IMR-90 (cell line): Measurements from ENCODE around the gene SLC4A8. TPM values are rescaled to one million over a fixed set of nuclear protein-coding genes. Genes with fewer than 3 reads are reported as not detected.

Experiments
- ATAC-seq: fragments of 200-7000 bp; cut with Tn5 transposase; 2 replicates; pipeline ENCODE4 v1.9.1; 2020; ENCODE audit warnings: low read depth, mild to moderate bottlenecking, moderate library complexity
- BruUV-seq: library from RNA; stranded (reverse); fragments of 400-500 nt; replicated peaks from 2 replicates; lab custom pipeline; 2021; lab: Mats Ljungman, UMichigan
- CTCF ChIA-PET: fragments of 300-600 bp; formaldehyde crosslinking; extraction: SDS; loops from one replicate; lab custom pipeline; 2021; ENCODE audit warnings: antibody characterized with exemption; lab: Yijun Ruan, JAX
- POLR2A ChIA-PET: fragments of 300-600 bp; sonication (Branson Sonifier 250); formaldehyde crosslinking; loops from one replicate; lab custom pipeline; 2022; ENCODE audit warnings: antibody characterized with exemption; ENCODE audit not compliant: unreplicated experiment; lab: Charles Lee
- DNase-seq: peaks from one replicate; pipeline ENCODE4 v3.0.0; 2013
- H2AFZ ChIP-seq: replicated peaks from 2 replicates; pipeline ENCODE3; 2013; ENCODE audit warnings: low read length, mild to moderate bottlenecking; ENCODE audit not compliant: poor library complexity
- H2AK5ac ChIP-seq: 2 replicates; pipeline ENCODE4 v1.6.1; 2013; ENCODE audit warnings: low read depth, low read length, inconsistent platforms
- H2AK9ac ChIP-seq: replicated peaks from 2 replicates; pipeline ENCODE3; 2013; ENCODE audit warnings: mild to moderate bottlenecking, low read depth, low read length, moderate library complexity; ENCODE audit not compliant: poor library complexity
- H2BK120ac ChIP-seq: 2 replicates; pipeline ENCODE4 v1.6.1; 2013; ENCODE audit warnings: low read depth, low read length, inconsistent platforms
- H2BK15ac ChIP-seq: 3 replicates; pipeline ENCODE4 v1.6.1; 2013; ENCODE audit warnings: low read depth, low read length, inconsistent platforms
- H2BK20ac ChIP-seq: 2 replicates; pipeline ENCODE4 v1.6.1; 2013; ENCODE audit warnings: low read depth, mild to moderate bottlenecking, inconsistent platforms, low read length, moderate library complexity
- H2BK5ac ChIP-seq: 2 replicates; pipeline ENCODE4 v1.6.1; 2013; ENCODE audit warnings: mild to moderate bottlenecking, low read depth, low read length, inconsistent platforms; ENCODE audit not compliant: poor library complexity, severe bottlenecking
- H3K14ac ChIP-seq: replicated peaks from 2 replicates; pipeline ENCODE4 v1.6.1; 2013; ENCODE audit warnings: low read depth, low read length, inconsistent platforms
- H3K18ac ChIP-seq: 2 replicates; pipeline ENCODE4 v1.6.1; 2013; ENCODE audit warnings: low read depth, low read length, control low read depth
- H3K23ac ChIP-seq: 2 replicates; pipeline ENCODE4 v1.6.1; 2013; ENCODE audit warnings: low read depth, low read length, inconsistent platforms
- H3K27ac ChIP-seq: 2 replicates; pipeline ENCODE4 v1.5.1; 2013; ENCODE audit warnings: mild to moderate bottlenecking, control low read depth, low read length; ENCODE audit not compliant: insufficient read depth
- H3K27me3 ChIP-seq: 2 replicates; pipeline ENCODE4 v1.6.1; 2013; ENCODE audit warnings: low read length; ENCODE audit not compliant: control insufficient read depth, insufficient read depth
- H3K36me3 ChIP-seq: 2 replicates; pipeline ENCODE4 v1.6.1; 2013; ENCODE audit warnings: low read length, mixed read lengths; ENCODE audit not compliant: control insufficient read depth, insufficient read depth
- H3K4ac ChIP-seq: 2 replicates; pipeline ENCODE4 v1.6.1; 2013; ENCODE audit warnings: low read depth, low read length, inconsistent platforms
- H3K4me1 ChIP-seq: 2 replicates; pipeline ENCODE4 v1.6.1; 2013; ENCODE audit warnings: low read length, mixed read lengths; ENCODE audit not compliant: control insufficient read depth, insufficient read depth
- H3K4me2 ChIP-seq: 2 replicates; pipeline ENCODE4 v1.6.1; 2013; ENCODE audit warnings: low read depth, mild to moderate bottlenecking, control low read depth, low read length, moderate library complexity
- H3K4me3 ChIP-seq: 2 replicates; pipeline ENCODE4 v1.5.1; 2013; ENCODE audit warnings: low read depth, mild to moderate bottlenecking, control low read depth, low read length, moderate library complexity; ENCODE audit not compliant: insufficient read depth
- H3K56ac ChIP-seq: 2 replicates; pipeline ENCODE4 v1.6.1; 2013; ENCODE audit warnings: low read length, inconsistent platforms; ENCODE audit not compliant: insufficient read depth; ENCODE audit errors: extremely low read depth
- H3K79me1 ChIP-seq, 2 experiments: 2 replicates each; pipeline ENCODE4 v1.6.1; 2013; ENCODE audit warnings: low read length in 2 of 2, inconsistent platforms in 1 of 2, low read depth in 1 of 2
- H3K9ac ChIP-seq: 2 replicates; pipeline ENCODE4 v1.6.1; 2013; ENCODE audit warnings: low read depth, low read length, control low read depth
- H3K9me1 ChIP-seq: 2 replicates; pipeline ENCODE4 v1.6.1; 2013; ENCODE audit warnings: low read length, inconsistent platforms; ENCODE audit not compliant: insufficient read depth
- H3K9me3 ChIP-seq: 2 replicates; pipeline ENCODE4 v1.6.1; 2013; ENCODE audit warnings: low read length; ENCODE audit not compliant: control insufficient read depth, insufficient read depth
- H4K20me1 ChIP-seq: 2 replicates; pipeline ENCODE4 v1.6.1; 2013; ENCODE audit warnings: low read length, inconsistent platforms; ENCODE audit not compliant: insufficient read depth
- H4K5ac ChIP-seq: 2 replicates; pipeline ENCODE4 v1.6.1; 2013; ENCODE audit warnings: mild to moderate bottlenecking, low read depth, low read length, control low read depth
- H4K8ac ChIP-seq, 2 experiments: 2 replicates each; pipeline ENCODE4 v1.6.1; 2013; ENCODE audit warnings: low read depth in 2 of 2, low read length in 2 of 2, control low read depth in 1 of 2, inconsistent platforms in 1 of 2
- H4K91ac ChIP-seq: 2 replicates; pipeline ENCODE4 v1.6.1; 2013; ENCODE audit warnings: low read depth, low read length, inconsistent platforms; ENCODE audit not compliant: insufficient read depth
- FOS ChIP-seq: fragments of 150-350 bp; IDR thresholded peaks from 2 replicates; pipeline ENCODE4 v1.6.1; 2016; ENCODE audit warnings: low read depth, low read length
- MAFK ChIP-seq: IDR thresholded peaks from 2 replicates; pipeline ENCODE4 v1.6.1; 2012; ENCODE audit warnings: low read depth, low read length, improper control_type of control experiment
- MAZ ChIP-seq: IDR thresholded peaks from 2 replicates; pipeline ENCODE4 v1.6.1; 2012; ENCODE audit warnings: low read depth, mild to moderate bottlenecking, low read length, improper control_type of control experiment, moderate library complexity, borderline replicate concordance
- NFE2L2 ChIP-seq: fragments of 150-350 bp; IDR thresholded peaks from 2 replicates; pipeline ENCODE4 v1.6.1; 2016; ENCODE audit warnings: low read depth, mild to moderate bottlenecking, low read length
- POLR2A ChIP-seq: IDR thresholded peaks from 2 replicates; pipeline ENCODE4 v1.6.1; 2012; ENCODE audit warnings: mild to moderate bottlenecking, low read depth, low read length
- RAD21 ChIP-seq: IDR thresholded peaks from 2 replicates; pipeline ENCODE4 v1.6.1; 2012; ENCODE audit warnings: low read length, improper control_type of control experiment
- RCOR1 ChIP-seq: IDR thresholded peaks from 2 replicates; pipeline ENCODE4 v1.6.1; 2012; ENCODE audit warnings: mild to moderate bottlenecking, low read length, improper control_type of control experiment; ENCODE audit not compliant: insufficient replicate concordance
- SMC3 ChIP-seq: fragments of 150-350 bp; IDR thresholded peaks from 2 replicates; pipeline ENCODE4 v1.6.1; 2016; ENCODE audit warnings: low read depth, mild to moderate bottlenecking, antibody characterized with exemption, low read length, moderate library complexity
- WGBS, 2 experiments: methylation state at CpG; one replicate each; pipeline versions ENCODE4 v1.1.5 to v1.1.7; 2013; ENCODE audit warnings: missing lambda C conversion rate in 2 of 2; ENCODE audit not compliant: insufficient read length in 1 of 2; ENCODE audit errors: extremely low coverage in 2 of 2; 5-methylcytosine and 5-hydroxymethylcytosine counted together
- dilution Hi-C: fragments of 300-500 bp; cut with HindIII; formaldehyde crosslinking; loops from one replicate; pipeline ENCODE4 v1.14.3; 2018; ENCODE audit warnings: low sequenced_read_pairs; ENCODE audit not compliant: unreplicated experiment
- in situ Hi-C: fragments of 300-500 bp; cut with MboI; formaldehyde crosslinking; loops from 3 replicates; pipeline ENCODE4 v1.14.3; 2019; ENCODE audit warnings: low sequenced_read_pairs, inconsistent platforms, mixed read lengths
- intact Hi-C: fragments of 100-400 bp; cut with micrococcal nuclease; formaldehyde crosslinking; loops from 2 replicates; pipeline ENCODE4 v1.10.0; 2022
- polyA plus RNA-seq, 3 experiments: library from polyadenylated mRNA; depleted of rRNA; stranded (reverse); fragments of >200 nt; gene quantifications; 2 replicates each; pipeline ENCODE4 v1.2.3, GENCODE V29; 2012; ENCODE audit warnings: low replicate concordance in 1 of 3
- total RNA-seq: library from RNA; depleted of rRNA; stranded (reverse); fragments of >200 nt; gene quantifications from 2 replicates; pipeline ENCODE4 v1.2.3, GENCODE V29; 2012
- TF ChIP-seq, protein P1 (sequence below): fragments of 150-350 bp; IDR thresholded peaks from 2 replicates; pipeline ENCODE4 v1.6.1; 2017; ENCODE audit warnings: mild to moderate bottlenecking, antibody characterized with exemption, low read length, low read depth
- TF ChIP-seq, protein P2 (sequence below): fragments of 150-350 bp; IDR thresholded peaks from 2 replicates; pipeline ENCODE4 v1.6.1; 2016; ENCODE audit warnings: low read depth, mild to moderate bottlenecking, low read length, moderate library complexity, borderline replicate concordance

The SLC4A8 gene
- total and polyA plus RNA-seq, 2 of the 4 experiments (the other 2 are of a cell fraction): 3.1 to 5.2 TPM

DNA sequence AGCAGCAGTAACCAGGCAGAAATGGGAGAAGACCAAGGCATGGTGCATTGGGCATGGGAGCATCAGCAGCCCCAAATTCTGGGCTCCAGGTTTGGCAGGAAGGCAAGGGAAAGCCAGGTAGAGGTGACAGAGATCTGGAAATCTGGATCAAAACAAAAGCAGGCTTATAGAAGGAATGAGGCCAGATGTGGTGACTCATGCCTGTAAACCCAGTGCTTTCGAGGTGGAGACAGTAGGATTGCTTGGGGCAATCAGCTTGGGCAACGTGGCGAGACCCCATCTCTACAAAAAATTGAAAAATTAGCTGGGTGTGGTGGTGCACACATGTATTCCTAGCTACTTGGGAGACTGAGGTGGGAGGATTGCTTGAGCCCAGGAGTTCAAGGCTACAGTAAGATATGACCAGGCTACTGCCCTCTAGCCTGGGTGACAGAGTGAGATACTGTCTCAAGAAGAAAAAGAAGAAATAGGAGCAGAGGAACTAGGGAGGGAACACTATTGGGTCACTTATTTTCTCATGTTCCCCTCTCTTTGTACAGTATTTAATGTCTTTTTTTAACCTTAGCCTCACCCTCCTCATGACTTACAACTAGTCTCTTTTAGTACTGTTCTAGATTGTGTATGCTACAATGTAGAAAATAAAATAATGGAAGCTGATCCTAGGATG, 25.1 kb downstream of the SLC4A8 start:
- H2AK9ac ChIP-seq: no peak overlapping the region
- H2AK5ac ChIP-seq: no peak overlapping the region
- no CpG with 5 or more reads among the region's 3 CpGs for WGBS, 2 experiments
- no peaks in the 10 kb centered on the region for H3K27me3 ChIP-seq
- ChIA-PET POLR2A (interaction anchor here (0.9 kb wide), 1 partner anchor 9 kb away, joined by 3 read pairs; no protein-coding TSS in a partner anchor), CTCF (no interaction called here)
- H3K79me1 ChIP-seq: no peaks in the 10 kb centered on the region
- no peak overlapping the region for H2AFZ ChIP-seq
- H3K14ac ChIP-seq: no peak overlapping the region
- H4K91ac ChIP-seq: no peak overlapping the region
- H3K9ac ChIP-seq: no peak overlapping the region
- 0 out of 2 replicates have a peak, but pooled peaks have one; percentile 35 for ATAC-seq
- in situ Hi-C loops (no loop called here), dilution Hi-C loops (no loop called here), intact Hi-C loops (no loop called here)
- no peaks in the 10 kb centered on the region for H3K9me3 ChIP-seq
- no peaks in the 10 kb centered on the region for H3K36me3 ChIP-seq
- no peak overlapping the region for H3K4ac ChIP-seq
- peak; percentile 39 for DNase-seq
- 0 out of 2 replicates have a peak, but pooled peaks cover 1% of the 10 kb centered on the region for H3K4me1 ChIP-seq
- no peak overlapping the region for H3K27ac ChIP-seq
- H2BK5ac ChIP-seq: no peak overlapping the region
- no peak overlapping the region for H3K4me2 ChIP-seq
- H2BK20ac ChIP-seq: no peak overlapping the region
- H3K23ac ChIP-seq: no peak overlapping the region
- TF ChIP-seq MAZ (no peak), SMC3 (no peak), RAD21 (no peak), MAFK (no peak), POLR2A (no peak), FOS (no peak), RCOR1 (no peak), NFE2L2 (no peak)
- TF ChIP-seq, protein P1, sequence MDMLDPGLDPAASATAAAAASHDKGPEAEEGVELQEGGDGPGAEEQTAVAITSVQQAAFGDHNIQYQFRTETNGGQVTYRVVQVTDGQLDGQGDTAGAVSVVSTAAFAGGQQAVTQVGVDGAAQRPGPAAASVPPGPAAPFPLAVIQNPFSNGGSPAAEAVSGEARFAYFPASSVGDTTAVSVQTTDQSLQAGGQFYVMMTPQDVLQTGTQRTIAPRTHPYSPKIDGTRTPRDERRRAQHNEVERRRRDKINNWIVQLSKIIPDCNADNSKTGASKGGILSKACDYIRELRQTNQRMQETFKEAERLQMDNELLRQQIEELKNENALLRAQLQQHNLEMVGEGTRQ: no peak
- TF ChIP-seq, protein P2, sequence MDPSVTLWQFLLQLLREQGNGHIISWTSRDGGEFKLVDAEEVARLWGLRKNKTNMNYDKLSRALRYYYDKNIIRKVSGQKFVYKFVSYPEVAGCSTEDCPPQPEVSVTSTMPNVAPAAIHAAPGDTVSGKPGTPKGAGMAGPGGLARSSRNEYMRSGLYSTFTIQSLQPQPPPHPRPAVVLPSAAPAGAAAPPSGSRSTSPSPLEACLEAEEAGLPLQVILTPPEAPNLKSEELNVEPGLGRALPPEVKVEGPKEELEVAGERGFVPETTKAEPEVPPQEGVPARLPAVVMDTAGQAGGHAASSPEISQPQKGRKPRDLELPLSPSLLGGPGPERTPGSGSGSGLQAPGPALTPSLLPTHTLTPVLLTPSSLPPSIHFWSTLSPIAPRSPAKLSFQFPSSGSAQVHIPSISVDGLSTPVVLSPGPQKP: no peak
- no peak overlapping the region for H2BK15ac ChIP-seq
- no TSS peak for BruUV-seq
- peaks cover 3% of the 10 kb centered on the region; the same call in 1 of the 2 replicates for H3K9me1 ChIP-seq
- no peak overlapping the region for H3K56ac ChIP-seq
- no peak overlapping the region for H3K18ac ChIP-seq
- no peak overlapping the region for H4K8ac ChIP-seq
- H4K5ac ChIP-seq: no peak overlapping the region
- no peak overlapping the region for H3K4me3 ChIP-seq
- H2BK120ac ChIP-seq: no peak overlapping the region
- no peaks in the 10 kb centered on the region for H4K20me1 ChIP-seq
